MCF 10A (cell line): Measurements from ENCODE around the gene RHBDD1. TPM values are rescaled to one million over a fixed set of nuclear protein-coding genes. Genes with fewer than 3 reads are reported as not detected.

ENCODE experiments used
- BruUV-seq: library from RNA; stranded (reverse); fragments of 400-500 nt; replicated peaks from 2 replicates; lab custom pipeline; 2021; lab: Mats Ljungman, UMichigan
- CTCF ChIA-PET: fragments of 300-600 bp; sonication (Branson Sonifier 250); formaldehyde crosslinking; extraction: SDS; loops from one replicate; lab custom pipeline; 2021; ENCODE audit warnings: antibody characterized with exemption, inconsistent platforms; lab: Yijun Ruan, JAX
- POLR2A ChIA-PET: fragments of 300-600, 350-650 bp; sonication (Branson Sonifier 250); formaldehyde crosslinking; extraction: SDS; loops from one replicate; lab custom pipeline; 2020; ENCODE audit warnings: antibody characterized with exemption, inconsistent platforms; lab: Yijun Ruan, JAX
- DNase-seq: peaks from one replicate; pipeline ENCODE4 v3.0.0-alpha.2; 2018; ENCODE audit not compliant: unreplicated experiment
- H3K27ac Mint-ChIP-seq: one replicate; pipeline ENCODE4 v1.8.0; 2022; ENCODE audit warnings: mild to moderate bottlenecking, low read depth, mixed read lengths; ENCODE audit not compliant: unreplicated experiment
- H3K27me3 Mint-ChIP-seq: one replicate; pipeline ENCODE4 v1.8.0; 2022; ENCODE audit warnings: mixed read lengths; ENCODE audit not compliant: insufficient read depth, unreplicated experiment
- H3K36me3 Mint-ChIP-seq: one replicate; pipeline ENCODE4 v1.8.0; 2022; ENCODE audit warnings: mild to moderate bottlenecking, moderate library complexity, mixed read lengths; ENCODE audit not compliant: insufficient read depth, unreplicated experiment
- H3K4me1 Mint-ChIP-seq: one replicate; pipeline ENCODE4 v1.8.0; 2022; ENCODE audit warnings: mixed read lengths; ENCODE audit not compliant: insufficient read depth, unreplicated experiment
- H3K4me3 Mint-ChIP-seq: one replicate; pipeline ENCODE4 v1.8.0; 2022; ENCODE audit warnings: mild to moderate bottlenecking, moderate library complexity, mixed read lengths; ENCODE audit not compliant: unreplicated experiment
- H3K9me3 Mint-ChIP-seq: one replicate; pipeline ENCODE4 v1.8.0; 2022; ENCODE audit warnings: mixed read lengths; ENCODE audit not compliant: unreplicated experiment
- intact Hi-C: fragments of 100-400 bp; cut with micrococcal nuclease; formaldehyde crosslinking; loops from 2 replicates; pipeline ENCODE4 v1.14.1; 2022
- total RNA-seq: library from RNA; stranded (reverse); gene quantifications from 2 replicates; pipeline ENCODE4 v1.2.3, GENCODE V29; 2022
- TF ChIP-seq, protein P1 (sequence below): fragments of 200-600 bp; IDR thresholded peaks from one replicate; pipeline ENCODE4 v1.8.0; 2022; ENCODE audit warnings: antibody characterized with exemption, mild to moderate bottlenecking; ENCODE audit not compliant: unreplicated experiment

RHBDD1 gene
- total RNA-seq, 1 experiment from 2014 or later = 76.0 TPM

DNA sequence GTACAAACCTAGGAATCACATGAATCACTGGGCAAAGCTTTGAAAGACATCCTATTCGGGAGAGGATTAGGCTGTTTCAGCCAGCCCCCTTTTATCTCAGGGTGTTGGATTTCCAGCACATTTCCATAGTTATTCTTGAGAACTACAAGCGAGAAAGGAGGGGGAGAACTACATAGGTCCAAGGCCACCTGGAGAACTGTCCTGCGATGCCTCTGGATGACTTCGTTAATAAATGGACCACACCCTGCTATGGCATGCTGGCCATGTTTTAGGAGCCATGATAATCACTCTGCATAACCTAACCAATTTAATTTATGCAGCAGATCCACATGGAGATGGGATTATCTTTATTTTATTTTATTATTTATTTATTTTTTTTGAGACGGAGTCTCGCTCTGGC lies 29.9 kb downstream of the RHBDD1 start:
- intact Hi-C loops = no loop called here
- TF ChIP-seq, protein P1, sequence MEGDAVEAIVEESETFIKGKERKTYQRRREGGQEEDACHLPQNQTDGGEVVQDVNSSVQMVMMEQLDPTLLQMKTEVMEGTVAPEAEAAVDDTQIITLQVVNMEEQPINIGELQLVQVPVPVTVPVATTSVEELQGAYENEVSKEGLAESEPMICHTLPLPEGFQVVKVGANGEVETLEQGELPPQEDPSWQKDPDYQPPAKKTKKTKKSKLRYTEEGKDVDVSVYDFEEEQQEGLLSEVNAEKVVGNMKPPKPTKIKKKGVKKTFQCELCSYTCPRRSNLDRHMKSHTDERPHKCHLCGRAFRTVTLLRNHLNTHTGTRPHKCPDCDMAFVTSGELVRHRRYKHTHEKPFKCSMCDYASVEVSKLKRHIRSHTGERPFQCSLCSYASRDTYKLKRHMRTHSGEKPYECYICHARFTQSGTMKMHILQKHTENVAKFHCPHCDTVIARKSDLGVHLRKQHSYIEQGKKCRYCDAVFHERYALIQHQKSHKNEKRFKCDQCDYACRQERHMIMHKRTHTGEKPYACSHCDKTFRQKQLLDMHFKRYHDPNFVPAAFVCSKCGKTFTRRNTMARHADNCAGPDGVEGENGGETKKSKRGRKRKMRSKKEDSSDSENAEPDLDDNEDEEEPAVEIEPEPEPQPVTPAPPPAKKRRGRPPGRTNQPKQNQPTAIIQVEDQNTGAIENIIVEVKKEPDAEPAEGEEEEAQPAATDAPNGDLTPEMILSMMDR = no peak

DNA sequence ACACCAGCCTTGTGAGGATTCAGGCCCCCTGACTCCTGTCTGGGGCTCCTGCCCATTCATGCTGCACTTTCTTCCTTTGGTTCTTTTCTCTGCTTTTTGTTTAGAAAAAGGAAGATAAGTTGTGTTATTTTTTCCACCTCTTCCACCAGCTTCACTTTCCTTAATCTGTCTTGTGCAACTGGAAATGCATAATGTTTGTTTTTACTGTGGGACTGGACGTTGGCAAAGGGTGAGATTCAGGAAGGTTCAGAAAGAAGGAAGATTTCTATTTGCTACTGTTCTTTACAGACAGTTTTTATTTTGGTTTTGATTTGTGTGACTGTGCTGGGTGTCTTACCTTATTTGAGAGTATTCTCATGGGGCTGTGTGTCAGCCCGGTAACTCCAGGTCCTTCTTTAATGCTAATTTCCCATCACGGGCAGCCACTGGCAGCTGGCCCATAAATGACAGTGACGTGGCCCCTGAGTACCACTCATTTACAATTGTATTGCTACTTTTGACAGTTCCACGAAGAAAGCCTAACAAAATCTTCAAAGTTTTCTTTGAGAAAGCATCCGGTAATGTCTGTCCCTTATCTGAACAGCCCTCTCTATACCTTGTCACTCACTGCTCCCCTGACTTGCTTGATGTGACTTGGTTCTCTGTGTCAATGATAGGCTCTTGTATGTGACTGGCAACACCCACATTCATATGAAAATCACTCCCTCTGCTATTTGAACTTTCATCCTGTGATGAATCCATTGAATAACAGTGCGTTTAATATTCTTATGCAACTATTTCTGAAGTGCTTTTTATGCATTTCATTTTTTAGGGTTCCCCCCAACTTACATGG lies 32.7 kb downstream of the RHBDD1 start:
- no peaks in the 10 kb centered on the region for H3K9me3 Mint-ChIP-seq
- H3K27ac Mint-ChIP-seq = no peak overlapping the region
- POLR2A ChIA-PET = interaction anchor here (0.6 kb wide), 1 partner anchor 209 kb away, joined by 3 read pairs; no protein-coding TSS in a partner anchor
- intact Hi-C loops = no loop called here
- no TSS peak for BruUV-seq
- TF ChIP-seq, protein P1 = no peak
- no peaks in the 10 kb centered on the region for H3K4me1 Mint-ChIP-seq
- DNase-seq = no peak
- H3K36me3 Mint-ChIP-seq = peaks cover 33% of the 10 kb centered on the region
- CTCF ChIA-PET = interaction anchor here (0.6 to 0.7 kb wide), 3 partner anchors 23 to 937 kb away, joined by 3 to 4 read pairs (median 4); no protein-coding TSS in a partner anchor
- H3K4me3 Mint-ChIP-seq = no peak overlapping the region
- no peaks in the 10 kb centered on the region for H3K27me3 Mint-ChIP-seq

More for the DNA sequence above, 29.9 kb downstream of the RHBDD1 start:
- Mint-ChIP-seq H3K27ac (no peak overlapping the region), H3K4me3 (no peak overlapping the region), H3K27me3 (no peaks in the 10 kb centered on the region), H3K4me1 (peaks cover 7% of the 10 kb centered on the region), H3K36me3 (peaks cover 33% of the 10 kb centered on the region), H3K9me3 (no peaks in the 10 kb centered on the region)
- DNase-seq = no peak
- ChIA-PET CTCF (no interaction called here), POLR2A (interaction anchor here (1.2 kb wide), 1 partner anchor 10 kb away, joined by 3 read pairs; no protein-coding TSS in a partner anchor)
- BruUV-seq = no TSS peak

DNA sequence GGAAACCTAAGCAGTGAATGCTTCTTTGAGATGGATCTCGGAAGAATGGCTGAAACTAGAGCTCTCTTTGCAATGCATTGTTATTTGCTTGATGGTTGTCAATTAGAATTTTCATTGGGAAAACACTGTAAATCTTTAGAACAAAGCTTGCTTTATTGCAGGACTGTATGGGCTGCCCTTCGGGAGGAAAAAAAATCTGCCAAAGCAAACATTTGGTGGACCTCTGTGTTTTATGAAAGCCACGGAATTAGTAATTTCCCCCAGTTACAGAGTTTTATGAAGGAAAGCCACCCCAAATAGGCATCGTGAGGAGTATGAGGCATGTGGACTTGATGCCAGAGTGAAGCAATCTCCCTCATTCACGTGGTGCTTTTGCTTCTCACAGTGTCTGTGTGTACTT lies 33.5 kb downstream of the RHBDD1 start:
- Mint-ChIP-seq H3K27ac (no peak overlapping the region), H3K4me1 (no peaks in the 10 kb centered on the region), H3K36me3 (peaks cover 37% of the 10 kb centered on the region), H3K27me3 (no peaks in the 10 kb centered on the region), H3K4me3 (no peak overlapping the region), H3K9me3 (no peaks in the 10 kb centered on the region)
- TF ChIP-seq, protein P1 = no peak
- ChIA-PET CTCF (no interaction called here), POLR2A (no interaction called here)
- no TSS peak for BruUV-seq
- intact Hi-C loops = no loop called here
- DNase-seq = no peak

DNA sequence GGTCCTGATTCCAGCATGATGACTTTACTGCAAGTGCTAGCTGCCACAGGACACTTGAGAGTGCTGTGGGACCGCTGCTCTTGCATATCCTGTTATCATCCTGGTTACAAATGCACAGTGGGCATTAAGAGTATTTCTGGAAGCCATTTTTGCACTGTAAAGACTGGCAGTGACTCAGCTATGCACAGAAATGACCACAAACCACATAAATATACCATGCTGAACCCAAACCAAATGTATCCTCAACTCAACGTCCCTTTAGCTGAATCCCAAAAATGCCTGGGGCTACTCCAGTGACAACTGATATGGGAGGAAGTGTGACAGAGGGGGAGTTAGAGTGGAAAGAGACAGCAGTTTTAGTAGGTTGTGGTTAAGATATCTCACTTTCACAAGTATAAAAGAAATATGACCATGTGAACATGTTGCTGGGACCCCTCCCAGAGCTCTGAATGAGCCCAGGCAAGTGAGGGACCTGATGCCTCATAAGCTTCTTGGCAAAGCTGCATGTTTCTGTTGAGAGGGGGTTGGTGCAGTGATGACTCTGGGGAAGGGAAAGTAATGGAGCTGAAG lies 37.3 kb downstream of the RHBDD1 start:
- ChIA-PET CTCF (interaction anchor here (1.0 kb wide), 1 partner anchor 113 kb away, joined by 3 read pairs; no protein-coding TSS in a partner anchor), POLR2A (interaction anchor here (0.6 kb wide), 1 partner anchor 521 kb away, joined by 3 read pairs; no protein-coding TSS in a partner anchor)
- TF ChIP-seq, protein P1 = no peak
- H3K4me1 Mint-ChIP-seq = no peaks in the 10 kb centered on the region
- no peak overlapping the region for H3K27ac Mint-ChIP-seq
- no peaks in the 10 kb centered on the region for H3K9me3 Mint-ChIP-seq
- H3K4me3 Mint-ChIP-seq = no peak overlapping the region
- BruUV-seq = no TSS peak
- intact Hi-C loops = no loop called here
- H3K36me3 Mint-ChIP-seq = peaks cover 22% of the 10 kb centered on the region
- no peak for DNase-seq
- H3K27me3 Mint-ChIP-seq = no peaks in the 10 kb centered on the region
